GM23338 (cell line): ENCODE results near the gene AREL1. TPM values are rescaled to one million over a fixed set of nuclear protein-coding genes. Genes with fewer than 3 reads are reported as not detected.
A peak's percentile ranks its signal among the peaks of the same experiment; 100 is the strongest.

Source experiments
- ATAC-seq: fragments of 200-7000 bp; cut with Tn5 transposase; 3 replicates; pipeline ENCODE4 v1.9.1; 2020
- DNase-seq: peaks from one replicate; pipeline ENCODE4 v3.0.0-alpha.2; 2015; ENCODE audit warnings: low spot score
- H2AFZ ChIP-seq: fragments of 200-600 bp; sonication (generic); 2 replicates; pipeline ENCODE4 v1.8.0; 2016; ENCODE audit warnings: antibody characterized with exemption, mild to moderate bottlenecking, moderate library complexity
- H3F3A ChIP-seq: fragments of 200-600 bp; sonication (generic); replicated peaks from 2 replicates; pipeline ENCODE4 v1.8.0; 2017; ENCODE audit warnings: antibody characterized with exemption, mixed run types, low read depth
- H3K27ac ChIP-seq: fragments of 200-600 bp; sonication (generic); 2 replicates; pipeline ENCODE4 v1.6.1; 2016; ENCODE audit warnings: low read depth
- H3K27me3 ChIP-seq: fragments of 200-600 bp; sonication (generic); 2 replicates; pipeline ENCODE4 v1.8.0; 2016; ENCODE audit warnings: mild to moderate bottlenecking, mixed run types, moderate library complexity; ENCODE audit not compliant: insufficient read depth
- H3K36me3 ChIP-seq: fragments of 200-600 bp; sonication (generic); 2 replicates; pipeline ENCODE4 v1.8.0; 2016; ENCODE audit warnings: mild to moderate bottlenecking; ENCODE audit not compliant: insufficient read depth
- H3K4me1 ChIP-seq: fragments of 200-600 bp; sonication (generic); 2 replicates; pipeline ENCODE4 v1.8.0; 2016; ENCODE audit warnings: mild to moderate bottlenecking, moderate library complexity; ENCODE audit not compliant: insufficient read depth
- H3K4me2 ChIP-seq: fragments of 200-600 bp; sonication (generic); 2 replicates; pipeline ENCODE4 v1.7.1; 2017; ENCODE audit warnings: mixed run types
- H3K4me3 ChIP-seq: fragments of 200-600 bp; sonication (generic); 2 replicates; pipeline ENCODE4 v1.6.1; 2016; ENCODE audit warnings: mixed run types
- H3K79me2 ChIP-seq: fragments of 200-600 bp; sonication (generic); replicated peaks from 2 replicates; pipeline ENCODE4 v1.8.0; 2017; ENCODE audit warnings: mild to moderate bottlenecking; ENCODE audit not compliant: insufficient read depth
- H3K9me2 ChIP-seq: fragments of 200-600 bp; sonication (generic); 2 replicates; pipeline ENCODE4 v1.8.0; 2017; ENCODE audit not compliant: insufficient read depth
- H4K20me1 ChIP-seq: fragments of 200-600 bp; sonication (generic); replicated peaks from 2 replicates; pipeline ENCODE4 v1.8.0; 2017; ENCODE audit warnings: mild to moderate bottlenecking; ENCODE audit not compliant: insufficient read depth
- H3K27ac Mint-ChIP-seq: 2 replicates; pipeline ENCODE4 v1.8.0; 2020; ENCODE audit warnings: inconsistent platforms, mild to moderate bottlenecking, moderate library complexity, mixed read lengths
- H3K27me3 Mint-ChIP-seq: 3 replicates; pipeline ENCODE4 v1.8.0; 2022; ENCODE audit warnings: low read depth, mild to moderate bottlenecking, moderate library complexity, mixed read lengths, inconsistent platforms; ENCODE audit not compliant: insufficient read depth, poor library complexity
- H3K36me3 Mint-ChIP-seq: 3 replicates; pipeline ENCODE4 v1.8.0; 2021; ENCODE audit warnings: low read depth, mild to moderate bottlenecking, inconsistent platforms, moderate library complexity, mixed read lengths
- H3K4me1 Mint-ChIP-seq: 3 replicates; pipeline ENCODE4 v1.8.0; 2020; ENCODE audit warnings: mild to moderate bottlenecking, inconsistent platforms, mixed read lengths
- H3K4me3 Mint-ChIP-seq: 3 replicates; pipeline ENCODE4 v1.8.0; 2021; ENCODE audit warnings: moderate library complexity, mild to moderate bottlenecking, inconsistent platforms, mixed read lengths
- H3K9me3 Mint-ChIP-seq: 3 replicates; pipeline ENCODE4 v1.8.0; 2020; ENCODE audit warnings: moderate library complexity, mild to moderate bottlenecking, inconsistent platforms, mixed read lengths
- CREB1 ChIP-seq: fragments of 250-450 bp; sonication (Bioruptor Pico); IDR thresholded peaks from 2 replicates; pipeline ENCODE4 v1.5.0; 2020; ENCODE audit warnings: low read depth, mild to moderate bottlenecking, moderate library complexity
- EZH2 ChIP-seq: fragments of 200-600 bp; sonication (generic); IDR thresholded peaks from one replicate; pipeline ENCODE4 v1.8.0; 2017; ENCODE audit warnings: antibody characterized with exemption, mild to moderate bottlenecking, low read depth; ENCODE audit not compliant: unreplicated experiment
- EZH2phosphoT487 ChIP-seq: fragments of 200-600 bp; sonication (generic); IDR thresholded peaks from one replicate; pipeline ENCODE4 v1.8.1; 2018; ENCODE audit warnings: antibody characterized with exemption; ENCODE audit not compliant: unreplicated experiment
- JUNB ChIP-seq: IDR thresholded peaks from one replicate; pipeline ENCODE4 v1.6.1; 2016; ENCODE audit warnings: antibody characterized with exemption; ENCODE audit not compliant: unreplicated experiment
- NANOG ChIP-seq: IDR thresholded peaks from 2 replicates; pipeline ENCODE4 v1.6.1; 2016; ENCODE audit warnings: antibody characterized with exemption, borderline replicate concordance
- ZNF114 ChIP-seq: fragments of 250-450 bp; sonication (Bioruptor Pico); IDR thresholded peaks from 2 replicates; pipeline ENCODE4 v1.5.0; 2020; ENCODE audit warnings: mild to moderate bottlenecking, moderate library complexity
- ZNF331 ChIP-seq: fragments of 250-450 bp; sonication (Bioruptor Pico); IDR thresholded peaks from 2 replicates; pipeline ENCODE4 v1.5.0; 2020; ENCODE audit warnings: low read depth, mild to moderate bottlenecking, moderate library complexity
- polyA plus RNA-seq: library from polyadenylated mRNA; unstranded; fragments of >200 nt; fragmentation: Nextera tagmentation; extraction: Ambion mirVana; gene quantifications from 2 replicates; pipeline ENCODE4 v1.2.1, GENCODE V29; 2016
- total RNA-seq: library from RNA; depleted of rRNA; stranded (reverse); fragments of >200 nt; shearing (Covaris generic); gene quantifications from 2 replicates; pipeline ENCODE4 v1.2.3, GENCODE V29; 2014
- TF ChIP-seq, protein P1 (sequence below), 2 experiments: fragments of 200-600 bp in 1 of 2; sonication (generic) in 1 of 2; conservative IDR thresholded peaks; 2 replicates each; pipeline versions ENCODE4 v1.5.1 to v1.6.1; 2016 to 2017; ENCODE audit warnings: antibody characterized with exemption in 2 of 2, low read depth in 2 of 2, mild to moderate bottlenecking in 2 of 2, moderate library complexity in 1 of 2
- TF ChIP-seq, protein P2 (sequence below): IDR thresholded peaks from 2 replicates; pipeline ENCODE4 v1.6.1; 2016; ENCODE audit warnings: antibody characterized with exemption
- TF ChIP-seq, protein P3 (sequence below): fragments of 250-450 bp; sonication (Bioruptor Pico); IDR thresholded peaks from 2 replicates; pipeline ENCODE4 v1.5.0; 2020; ENCODE audit warnings: mild to moderate bottlenecking, moderate library complexity

The AREL1 gene
- total and polyA plus RNA-seq, 2 experiments from 2014 or later: 7.5 to 23.6 TPM

DNA sequence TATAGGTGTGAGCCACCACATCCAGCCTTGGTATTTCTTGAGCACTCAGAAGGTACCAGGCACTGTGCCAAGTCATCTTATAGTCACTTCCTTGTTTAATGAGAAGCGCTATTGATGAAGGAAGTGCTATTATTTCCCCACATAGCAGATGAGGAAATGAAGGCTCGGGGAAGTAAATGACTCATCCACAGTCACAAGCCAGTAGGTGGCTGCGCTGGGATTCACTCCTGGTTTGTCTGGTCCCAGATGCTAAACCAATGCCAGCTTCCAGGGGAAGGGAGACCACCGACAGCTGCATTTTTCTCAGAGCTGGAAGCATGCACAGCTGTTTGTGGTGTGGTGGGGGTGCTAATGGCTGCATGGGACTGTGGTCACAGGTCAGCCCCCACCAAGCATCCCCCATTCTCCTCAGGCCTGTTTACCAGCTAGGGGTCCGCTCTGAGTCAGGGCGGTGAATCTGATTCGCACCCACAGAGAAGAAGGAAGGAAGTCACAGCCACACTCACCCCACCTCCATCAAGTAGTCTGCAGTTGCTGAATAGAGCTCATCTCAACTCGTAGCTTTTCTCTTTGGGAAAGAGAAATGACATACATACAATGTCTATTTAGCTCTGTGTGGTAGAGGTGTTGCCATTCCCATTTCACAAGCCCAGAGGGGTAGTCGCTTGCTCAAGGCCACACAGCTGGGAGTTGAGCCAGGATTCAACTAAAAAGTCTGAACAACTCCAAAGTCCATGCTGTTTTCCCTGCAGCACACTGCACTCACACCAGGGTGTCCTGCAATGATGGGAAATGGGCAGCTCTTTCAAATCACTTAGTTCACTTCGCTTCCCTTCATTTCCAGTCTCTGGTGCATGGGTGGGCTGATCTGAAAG is 94.6 kb downstream of the AREL1 start:
- H3K4me1 ChIP-seq: peaks cover 9% of the 10 kb centered on the region; the same call in 1 of the 2 replicates
- no peaks in the 10 kb centered on the region for H3K27me3 ChIP-seq
- Mint-ChIP-seq H3K36me3 (no peaks in the 10 kb centered on the region; the same call in 2 of the 3 replicates), H3K4me3 (no peak overlapping the region), H3K27ac (no peak overlapping the region), H3K9me3 (peaks cover 5% of the 10 kb centered on the region; the same call in 2 of the 3 replicates), H3K4me1 (peaks cover 28% of the 10 kb centered on the region), H3K27me3 (peaks cover 24% of the 10 kb centered on the region)
- no peak for DNase-seq
- H3K27ac ChIP-seq: no peak overlapping the region
- H3K4me3 ChIP-seq: no peak overlapping the region
- no peaks in the 10 kb centered on the region for H3K79me2 ChIP-seq
- H3K36me3 ChIP-seq: no peaks in the 10 kb centered on the region
- 0 out of 2 replicates have a peak overlapping the region, but pooled peaks have one; percentile 38 for H3K4me2 ChIP-seq
- H3F3A ChIP-seq: no peaks in the 10 kb centered on the region
- H2AFZ ChIP-seq: peak overlapping the region; percentile 87
- H3K9me2 ChIP-seq: no peaks in the 10 kb centered on the region
- TF ChIP-seq, protein P1, sequence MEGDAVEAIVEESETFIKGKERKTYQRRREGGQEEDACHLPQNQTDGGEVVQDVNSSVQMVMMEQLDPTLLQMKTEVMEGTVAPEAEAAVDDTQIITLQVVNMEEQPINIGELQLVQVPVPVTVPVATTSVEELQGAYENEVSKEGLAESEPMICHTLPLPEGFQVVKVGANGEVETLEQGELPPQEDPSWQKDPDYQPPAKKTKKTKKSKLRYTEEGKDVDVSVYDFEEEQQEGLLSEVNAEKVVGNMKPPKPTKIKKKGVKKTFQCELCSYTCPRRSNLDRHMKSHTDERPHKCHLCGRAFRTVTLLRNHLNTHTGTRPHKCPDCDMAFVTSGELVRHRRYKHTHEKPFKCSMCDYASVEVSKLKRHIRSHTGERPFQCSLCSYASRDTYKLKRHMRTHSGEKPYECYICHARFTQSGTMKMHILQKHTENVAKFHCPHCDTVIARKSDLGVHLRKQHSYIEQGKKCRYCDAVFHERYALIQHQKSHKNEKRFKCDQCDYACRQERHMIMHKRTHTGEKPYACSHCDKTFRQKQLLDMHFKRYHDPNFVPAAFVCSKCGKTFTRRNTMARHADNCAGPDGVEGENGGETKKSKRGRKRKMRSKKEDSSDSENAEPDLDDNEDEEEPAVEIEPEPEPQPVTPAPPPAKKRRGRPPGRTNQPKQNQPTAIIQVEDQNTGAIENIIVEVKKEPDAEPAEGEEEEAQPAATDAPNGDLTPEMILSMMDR (conservative IDR thresholded peaks at IDR 0.05; ENCODE audit: low read depth in 2 of 2): no peak
- TF ChIP-seq CREB1: no peak
- TF ChIP-seq EZH2: no peak
- TF ChIP-seq ZNF331 (CRISPR knock-in tag): no peak
- TF ChIP-seq NANOG: no peak
- TF ChIP-seq EZH2phosphoT487: no peak
- no peak for ATAC-seq
- H4K20me1 ChIP-seq: no peaks in the 10 kb centered on the region

DNA sequence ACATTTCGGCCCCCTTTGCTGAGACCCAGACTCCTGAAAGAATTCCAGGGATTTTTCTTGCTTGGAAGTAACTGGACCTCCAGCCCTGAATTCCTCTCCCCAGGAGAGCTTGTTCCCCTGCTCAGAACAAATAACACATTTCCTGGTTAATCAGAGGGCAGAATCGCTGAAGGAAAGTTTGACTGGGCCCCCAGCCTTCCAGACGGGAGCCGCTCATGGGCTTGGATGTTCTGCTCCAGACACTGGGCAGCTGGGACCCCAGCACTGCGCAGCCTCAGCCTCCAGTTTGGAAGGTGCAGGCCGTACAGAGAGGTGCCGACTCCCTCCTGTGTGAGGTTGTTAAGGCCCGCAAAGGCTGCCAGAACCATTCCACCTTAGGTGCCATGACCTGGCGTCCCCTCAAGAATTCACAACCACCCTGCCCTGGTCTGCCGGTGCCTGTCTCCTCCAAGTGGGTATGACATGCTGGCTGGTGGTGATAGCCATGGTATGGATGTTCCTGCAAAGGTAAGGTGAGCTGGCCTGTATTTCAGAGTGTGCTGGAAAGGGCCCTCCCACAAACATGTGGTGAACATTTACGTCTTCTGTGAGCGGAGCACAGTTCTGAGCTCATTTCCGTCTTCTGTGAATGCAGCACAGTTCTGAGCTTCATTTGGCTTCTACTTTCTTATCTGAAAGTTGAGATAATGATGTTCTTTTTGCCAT is 95.7 kb downstream of the AREL1 start:
- H2AFZ ChIP-seq: peak overlapping the region; percentile 58; the same call in 1 of the 2 replicates
- no peaks in the 10 kb centered on the region for H4K20me1 ChIP-seq
- Mint-ChIP-seq H3K4me1 (peaks cover 28% of the 10 kb centered on the region), H3K9me3 (peaks cover 5% of the 10 kb centered on the region; the same call in 2 of the 3 replicates), H3K4me3 (no peak overlapping the region), H3K27me3 (peaks cover 31% of the 10 kb centered on the region), H3K27ac (no peak overlapping the region), H3K36me3 (no peaks in the 10 kb centered on the region; the same call in 2 of the 3 replicates)
- H3K4me2 ChIP-seq: 0 out of 2 replicates have a peak overlapping the region, but pooled peaks have one; percentile 16
- no peaks in the 10 kb centered on the region for H3K9me2 ChIP-seq
- no peaks in the 10 kb centered on the region for H3K79me2 ChIP-seq
- ATAC-seq: no peak
- DNase-seq: peak; percentile 30
- H3K4me1 ChIP-seq: peaks cover 9% of the 10 kb centered on the region; the same call in 1 of the 2 replicates
- H3F3A ChIP-seq: no peaks in the 10 kb centered on the region
- H3K4me3 ChIP-seq: no peak overlapping the region
- H3K36me3 ChIP-seq: no peaks in the 10 kb centered on the region
- H3K27ac ChIP-seq: no peak overlapping the region
- H3K27me3 ChIP-seq: peaks cover 6% of the 10 kb centered on the region
- TF ChIP-seq, protein P2, sequence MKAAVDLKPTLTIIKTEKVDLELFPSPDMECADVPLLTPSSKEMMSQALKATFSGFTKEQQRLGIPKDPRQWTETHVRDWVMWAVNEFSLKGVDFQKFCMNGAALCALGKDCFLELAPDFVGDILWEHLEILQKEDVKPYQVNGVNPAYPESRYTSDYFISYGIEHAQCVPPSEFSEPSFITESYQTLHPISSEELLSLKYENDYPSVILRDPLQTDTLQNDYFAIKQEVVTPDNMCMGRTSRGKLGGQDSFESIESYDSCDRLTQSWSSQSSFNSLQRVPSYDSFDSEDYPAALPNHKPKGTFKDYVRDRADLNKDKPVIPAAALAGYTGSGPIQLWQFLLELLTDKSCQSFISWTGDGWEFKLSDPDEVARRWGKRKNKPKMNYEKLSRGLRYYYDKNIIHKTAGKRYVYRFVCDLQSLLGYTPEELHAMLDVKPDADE: no peak
- TF ChIP-seq CREB1: no peak
- TF ChIP-seq, protein P3, sequence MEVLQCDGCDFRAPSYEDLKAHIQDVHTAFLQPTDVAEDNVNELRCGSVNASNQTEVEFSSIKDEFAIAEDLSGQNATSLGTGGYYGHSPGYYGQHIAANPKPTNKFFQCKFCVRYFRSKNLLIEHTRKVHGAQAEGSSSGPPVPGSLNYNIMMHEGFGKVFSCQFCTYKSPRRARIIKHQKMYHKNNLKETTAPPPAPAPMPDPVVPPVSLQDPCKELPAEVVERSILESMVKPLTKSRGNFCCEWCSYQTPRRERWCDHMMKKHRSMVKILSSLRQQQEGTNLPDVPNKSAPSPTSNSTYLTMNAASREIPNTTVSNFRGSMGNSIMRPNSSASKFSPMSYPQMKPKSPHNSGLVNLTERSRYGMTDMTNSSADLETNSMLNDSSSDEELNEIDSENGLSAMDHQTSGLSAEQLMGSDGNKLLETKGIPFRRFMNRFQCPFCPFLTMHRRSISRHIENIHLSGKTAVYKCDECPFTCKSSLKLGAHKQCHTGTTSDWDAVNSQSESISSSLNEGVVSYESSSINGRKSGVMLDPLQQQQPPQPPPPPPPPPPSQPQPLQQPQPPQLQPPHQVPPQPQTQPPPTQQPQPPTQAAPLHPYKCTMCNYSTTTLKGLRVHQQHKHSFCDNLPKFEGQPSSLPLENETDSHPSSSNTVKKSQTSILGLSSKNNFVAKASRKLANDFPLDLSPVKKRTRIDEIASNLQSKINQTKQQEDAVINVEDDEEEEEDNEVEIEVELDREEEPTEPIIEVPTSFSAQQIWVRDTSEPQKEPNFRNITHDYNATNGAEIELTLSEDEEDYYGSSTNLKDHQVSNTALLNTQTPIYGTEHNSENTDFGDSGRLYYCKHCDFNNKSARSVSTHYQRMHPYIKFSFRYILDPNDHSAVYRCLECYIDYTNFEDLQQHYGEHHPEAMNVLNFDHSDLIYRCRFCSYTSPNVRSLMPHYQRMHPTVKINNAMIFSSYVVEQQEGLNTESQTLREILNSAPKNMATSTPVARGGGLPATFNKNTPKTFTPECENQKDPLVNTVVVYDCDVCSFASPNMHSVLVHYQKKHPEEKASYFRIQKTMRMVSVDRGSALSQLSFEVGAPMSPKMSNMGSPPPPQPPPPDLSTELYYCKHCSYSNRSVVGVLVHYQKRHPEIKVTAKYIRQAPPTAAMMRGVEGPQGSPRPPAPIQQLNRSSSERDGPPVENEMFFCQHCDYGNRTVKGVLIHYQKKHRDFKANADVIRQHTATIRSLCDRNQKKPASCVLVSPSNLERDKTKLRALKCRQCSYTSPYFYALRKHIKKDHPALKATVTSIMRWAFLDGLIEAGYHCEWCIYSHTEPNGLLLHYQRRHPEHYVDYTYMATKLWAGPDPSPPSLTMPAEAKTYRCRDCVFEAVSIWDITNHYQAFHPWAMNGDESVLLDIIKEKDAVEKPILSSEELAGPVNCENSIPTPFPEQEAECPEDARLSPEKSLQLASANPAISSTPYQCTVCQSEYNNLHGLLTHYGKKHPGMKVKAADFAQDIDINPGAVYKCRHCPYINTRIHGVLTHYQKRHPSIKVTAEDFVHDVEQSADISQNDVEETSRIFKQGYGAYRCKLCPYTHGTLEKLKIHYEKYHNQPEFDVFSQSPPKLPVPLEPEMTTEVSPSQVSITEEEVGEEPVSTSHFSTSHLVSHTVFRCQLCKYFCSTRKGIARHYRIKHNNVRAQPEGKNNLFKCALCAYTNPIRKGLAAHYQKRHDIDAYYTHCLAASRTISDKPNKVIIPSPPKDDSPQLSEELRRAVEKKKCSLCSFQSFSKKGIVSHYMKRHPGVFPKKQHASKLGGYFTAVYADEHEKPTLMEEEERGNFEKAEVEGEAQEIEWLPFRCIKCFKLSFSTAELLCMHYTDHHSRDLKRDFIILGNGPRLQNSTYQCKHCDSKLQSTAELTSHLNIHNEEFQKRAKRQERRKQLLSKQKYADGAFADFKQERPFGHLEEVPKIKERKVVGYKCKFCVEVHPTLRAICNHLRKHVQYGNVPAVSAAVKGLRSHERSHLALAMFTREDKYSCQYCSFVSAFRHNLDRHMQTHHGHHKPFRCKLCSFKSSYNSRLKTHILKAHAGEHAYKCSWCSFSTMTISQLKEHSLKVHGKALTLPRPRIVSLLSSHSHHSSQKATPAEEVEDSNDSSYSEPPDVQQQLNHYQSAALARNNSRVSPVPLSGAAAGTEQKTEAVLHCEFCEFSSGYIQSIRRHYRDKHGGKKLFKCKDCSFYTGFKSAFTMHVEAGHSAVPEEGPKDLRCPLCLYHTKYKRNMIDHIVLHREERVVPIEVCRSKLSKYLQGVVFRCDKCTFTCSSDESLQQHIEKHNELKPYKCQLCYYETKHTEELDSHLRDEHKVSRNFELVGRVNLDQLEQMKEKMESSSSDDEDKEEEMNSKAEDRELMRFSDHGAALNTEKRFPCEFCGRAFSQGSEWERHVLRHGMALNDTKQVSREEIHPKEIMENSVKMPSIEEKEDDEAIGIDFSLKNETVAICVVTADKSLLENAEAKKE (CRISPR knock-in tag): no peak
- TF ChIP-seq JUNB: no peak
- TF ChIP-seq NANOG: no peak
- no peak for TF ChIP-seq ZNF331 (CRISPR knock-in tag)
- no peak for TF ChIP-seq ZNF114 (CRISPR knock-in tag)
